Testis (tissue), 3 donors: ENCODE data around the gene KRTAP10-5. TPM values are rescaled to one million over a fixed set of nuclear protein-coding genes. Genes with fewer than 3 reads are reported as not detected.

ENCODE experiments used
- DNase-seq: peaks from one replicate; pipeline ENCODE4 v3.0.0-alpha.2; 2019
- H3K27ac ChIP-seq, 2 donors: fragments of 200-600 bp; sonication (generic); one replicate each; pipeline ENCODE4 v1.5.1; 2019
- H3K27me3 ChIP-seq: fragments of 200-600 bp; sonication (generic); one replicate; pipeline ENCODE4 v1.5.1; 2019
- H3K36me3 ChIP-seq: fragments of 200-600 bp; sonication (generic); one replicate; pipeline ENCODE4 v1.5.1; 2017; ENCODE audit warnings: low read depth; ENCODE audit errors: missing control alignments
- H3K4me1 ChIP-seq: fragments of 200-600 bp; sonication (generic); one replicate; pipeline ENCODE4 v1.5.1; 2019
- H3K4me3 ChIP-seq, 2 donors: fragments of 200-600 bp; sonication (generic); one replicate each; pipeline ENCODE4 v1.5.1; 2017 to 2019
- H3K9me3 ChIP-seq: fragments of 200-600 bp; sonication (generic); one replicate; pipeline ENCODE4 v1.5.1; 2017
- POLR2A ChIP-seq: fragments of 450-650 bp; IDR thresholded peaks from one replicate; pipeline ENCODE4 v1.6.1; 2017; ENCODE audit warnings: antibody characterized with exemption, mild to moderate bottlenecking, moderate library complexity
- WGBS, 2 donors: methylation state at CpG; one replicate each; pipeline ENCODE4 v1.1.5; 2018; 5-methylcytosine and 5-hydroxymethylcytosine counted together
- intact Hi-C: fragments of 100-400 bp; cut with DNase I; formaldehyde crosslinking; loops from one replicate; pipeline ENCODE4 v1.15.1; 2023; ENCODE audit warnings: low total_unique reads
- polyA plus RNA-seq: library from polyadenylated mRNA; stranded (reverse); fragments of 350-450 nt; fragmentation: Illumina TruSeq; extraction: RNeasy Lipid Tissue Mini Kit (QIAGEN cat#74804); gene quantifications from one replicate; pipeline ENCODE4 v1.2.3, GENCODE V29; 2014; ENCODE audit warnings: low read depth, low replicate concordance; ENCODE audit not compliant: insufficient read depth
- total RNA-seq, 2 donors: library from RNA; depleted of rRNA; stranded (reverse); fragments of >200 nt; gene quantifications; one replicate each; pipeline ENCODE4 v1.2.3, GENCODE V29; 2016
- TF ChIP-seq, protein P1 (sequence below), 3 experiments: fragments of 450-650 bp in 2 of 3; fragments of 200-600 bp in 1 of 3; sonication (generic) in 1 of 3; IDR thresholded peaks; one replicate each; pipeline ENCODE4 v1.5.1; 2016 to 2019; ENCODE audit warnings: antibody characterized with exemption in 3 of 3, mild to moderate bottlenecking in 2 of 3, moderate library complexity in 1 of 3

KRTAP10-5 gene
- total and polyA plus RNA-seq, 3 donors from 2014 or later, result not detected

DNA sequence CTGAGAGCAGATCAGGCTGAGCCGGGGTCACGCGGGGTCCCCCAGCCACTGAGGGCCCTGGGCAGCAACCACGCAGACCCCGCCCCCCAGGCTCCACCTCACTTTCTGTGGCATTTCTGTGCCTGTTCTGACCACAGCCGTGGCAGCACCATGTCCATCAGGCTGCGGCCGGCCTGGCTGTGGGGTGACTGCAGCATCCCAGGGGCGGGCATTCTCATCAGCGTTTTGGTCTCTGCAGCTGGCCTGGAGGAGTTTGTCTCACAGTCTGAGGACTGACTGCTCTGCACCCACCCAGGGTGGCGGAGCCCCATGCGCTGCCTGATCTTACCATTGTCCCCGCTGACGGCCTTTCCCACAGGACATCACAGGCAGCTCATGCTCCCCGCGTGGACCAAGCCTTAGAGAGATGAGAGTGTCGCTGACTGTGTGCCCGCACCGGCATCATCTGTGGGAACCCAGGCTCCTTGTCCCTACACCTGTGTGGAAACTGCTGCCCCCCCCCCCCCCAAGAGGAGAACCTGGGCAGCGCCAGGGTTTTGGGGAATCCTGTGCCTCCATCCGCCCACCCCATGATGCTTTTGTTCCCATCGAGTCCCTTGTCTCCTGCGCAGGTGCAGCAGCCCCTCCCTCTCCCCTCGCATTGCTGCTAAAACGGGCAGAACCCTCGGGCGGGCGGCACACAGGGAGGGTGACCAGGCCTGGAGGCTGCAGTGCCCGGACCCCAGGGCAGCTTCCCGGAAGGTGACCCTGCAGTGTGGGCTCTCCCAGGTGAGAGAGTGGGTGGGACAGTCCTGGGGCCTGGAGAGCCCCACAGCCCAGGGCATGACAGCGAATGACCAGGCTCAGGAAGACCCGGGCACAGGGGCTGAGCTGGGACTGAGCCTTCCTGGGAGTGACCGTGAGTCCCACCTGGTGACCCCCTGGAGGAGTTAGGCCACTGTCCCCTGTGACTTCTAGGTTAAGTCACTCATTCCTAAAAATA lies 42.2 kb downstream of the KRTAP10-5 start:
- no peak for DNase-seq

DNA sequence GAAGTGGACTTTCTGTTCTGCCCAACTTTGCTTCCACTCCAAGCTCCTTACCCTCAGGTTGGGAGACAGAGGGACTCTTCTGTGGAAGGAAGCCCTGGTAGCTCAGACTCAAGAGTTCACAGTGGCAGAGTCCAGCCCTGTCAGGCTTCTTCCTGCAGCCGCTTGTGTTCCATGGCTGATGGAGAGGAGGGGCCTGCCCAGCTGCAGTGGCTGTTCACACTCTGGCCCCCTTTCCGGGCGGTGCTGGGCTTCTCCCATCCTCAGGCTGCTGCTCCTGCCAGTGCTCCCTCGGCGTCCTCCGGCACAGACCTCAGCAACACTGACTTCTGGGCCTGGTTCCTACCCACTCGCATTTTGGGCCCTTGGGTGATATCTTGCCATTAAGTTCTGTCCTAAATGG lies 44.4 kb downstream of the KRTAP10-5 start:
- 46 to 53% methylated on average over 7 of the region's 7 CpGs for WGBS, 2 donors
- Histone ChIP-seq H3K27ac (no peak overlapping the region), H3K27me3 (no peaks in the 10 kb centered on the region), H3K36me3 (no peaks in the 10 kb centered on the region), H3K9me3 (no peaks in the 10 kb centered on the region), H3K4me1 (no peaks in the 10 kb centered on the region), H3K4me3 (no peak overlapping the region)
- TF ChIP-seq, protein P1, sequence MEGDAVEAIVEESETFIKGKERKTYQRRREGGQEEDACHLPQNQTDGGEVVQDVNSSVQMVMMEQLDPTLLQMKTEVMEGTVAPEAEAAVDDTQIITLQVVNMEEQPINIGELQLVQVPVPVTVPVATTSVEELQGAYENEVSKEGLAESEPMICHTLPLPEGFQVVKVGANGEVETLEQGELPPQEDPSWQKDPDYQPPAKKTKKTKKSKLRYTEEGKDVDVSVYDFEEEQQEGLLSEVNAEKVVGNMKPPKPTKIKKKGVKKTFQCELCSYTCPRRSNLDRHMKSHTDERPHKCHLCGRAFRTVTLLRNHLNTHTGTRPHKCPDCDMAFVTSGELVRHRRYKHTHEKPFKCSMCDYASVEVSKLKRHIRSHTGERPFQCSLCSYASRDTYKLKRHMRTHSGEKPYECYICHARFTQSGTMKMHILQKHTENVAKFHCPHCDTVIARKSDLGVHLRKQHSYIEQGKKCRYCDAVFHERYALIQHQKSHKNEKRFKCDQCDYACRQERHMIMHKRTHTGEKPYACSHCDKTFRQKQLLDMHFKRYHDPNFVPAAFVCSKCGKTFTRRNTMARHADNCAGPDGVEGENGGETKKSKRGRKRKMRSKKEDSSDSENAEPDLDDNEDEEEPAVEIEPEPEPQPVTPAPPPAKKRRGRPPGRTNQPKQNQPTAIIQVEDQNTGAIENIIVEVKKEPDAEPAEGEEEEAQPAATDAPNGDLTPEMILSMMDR (IDR thresholded peaks at IDR 0.05), result no peak
- intact Hi-C loops, result no loop called here
- no peak for DNase-seq

More for the DNA sequence above, 42.2 kb downstream of the KRTAP10-5 start:
- no peaks in the 10 kb centered on the region for H3K36me3 ChIP-seq
- no peaks in the 10 kb centered on the region for H3K27me3 ChIP-seq
- no peak overlapping the region for H3K27ac ChIP-seq
- no peaks in the 10 kb centered on the region for H3K9me3 ChIP-seq
- WGBS, 2 donors, result 91 to 94% methylated on average over 25 to 33 of the region's 33 CpGs
- no peaks in the 10 kb centered on the region for H3K4me1 ChIP-seq
- no peak overlapping the region for H3K4me3 ChIP-seq
- intact Hi-C loops, result no loop called here
- TF ChIP-seq POLR2A, result no peak
- TF ChIP-seq, protein P1 (IDR thresholded peaks at IDR 0.05), result no peak

DNA sequence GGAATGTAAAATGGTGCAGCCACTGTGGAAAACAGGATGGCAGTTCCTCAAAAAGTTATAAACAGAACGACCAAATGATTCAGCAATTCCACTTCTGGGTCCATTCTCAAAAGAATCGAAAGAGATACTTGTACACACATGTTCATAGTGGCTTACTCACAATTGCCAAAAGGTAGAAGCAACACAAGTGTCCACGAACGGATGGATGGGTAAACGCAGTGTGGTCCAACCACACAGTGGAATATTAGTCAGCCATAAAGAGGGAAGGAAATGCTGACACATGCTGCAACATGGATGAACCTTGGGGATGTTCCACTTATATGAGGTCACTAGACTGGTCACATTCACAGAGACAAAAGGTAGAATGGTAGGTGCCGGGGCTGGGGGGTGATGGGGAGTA lies 45.7 kb downstream of the KRTAP10-5 start:
- Histone ChIP-seq H3K36me3 (no peaks in the 10 kb centered on the region), H3K27me3 (no peaks in the 10 kb centered on the region), H3K27ac (no peak overlapping the region), H3K4me1 (no peaks in the 10 kb centered on the region), H3K4me3 (no peak overlapping the region), H3K9me3 (no peaks in the 10 kb centered on the region)
- DNase-seq, result no peak
- TF ChIP-seq, protein P1 (IDR thresholded peaks at IDR 0.05), result no peak
- TF ChIP-seq POLR2A, result no peak
- intact Hi-C loops, result no loop called here
- WGBS, 2 donors, result 88 to 92% methylated on average over 6 of the region's 6 CpGs

DNA sequence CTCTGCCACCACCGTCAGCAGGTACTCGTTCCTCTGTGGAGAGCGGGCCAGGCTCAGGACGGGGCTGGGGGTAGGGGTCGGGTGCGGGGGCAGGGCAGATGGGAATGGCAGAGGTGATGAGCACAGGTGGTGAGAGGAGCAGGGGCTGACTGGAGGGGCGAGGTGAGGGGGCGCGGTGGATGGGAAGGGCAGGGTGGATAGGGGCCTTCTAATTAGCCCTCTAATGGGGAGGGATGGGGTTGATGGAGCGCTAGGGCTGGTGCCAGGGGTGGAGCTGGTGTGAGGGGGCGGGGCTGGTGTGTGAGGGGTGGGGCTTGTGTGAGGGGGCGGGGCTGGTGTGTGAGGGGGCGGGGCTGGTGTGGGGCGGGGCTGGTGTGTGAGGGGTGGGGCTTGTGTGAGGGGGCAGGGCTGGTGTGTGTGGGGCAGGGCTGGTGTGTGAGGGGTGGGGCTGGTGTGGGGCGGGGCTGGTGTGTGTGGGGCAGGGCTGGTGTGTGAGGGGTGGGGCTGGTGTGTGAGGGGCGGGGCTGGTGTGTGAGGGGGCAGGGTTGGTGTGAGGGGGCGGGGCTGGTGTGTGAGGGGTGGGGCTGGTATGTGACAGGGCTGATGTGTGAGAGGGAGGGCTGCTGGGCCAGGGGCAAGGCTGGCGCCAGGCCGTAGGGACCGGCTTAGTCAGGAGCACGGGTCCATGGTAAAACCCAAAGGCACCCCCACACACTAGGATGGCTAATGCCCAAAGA lies 46.3 kb downstream of the KRTAP10-5 start:
- intact Hi-C loops, result no loop called here
- DNase-seq, result no peak
- no peaks in the 10 kb centered on the region for H3K9me3 ChIP-seq
- H3K36me3 ChIP-seq, result no peaks in the 10 kb centered on the region
- H3K27ac ChIP-seq, result no peak overlapping the region
- H3K27me3 ChIP-seq, result no peaks in the 10 kb centered on the region
- TF ChIP-seq, protein P1 (IDR thresholded peaks at IDR 0.05), result no peak
- TF ChIP-seq POLR2A, result no peak
- WGBS, 2 donors, result 88 to 93% methylated on average over 17 of the region's 21 CpGs
- no peaks in the 10 kb centered on the region for H3K4me1 ChIP-seq
- no peak overlapping the region for H3K4me3 ChIP-seq
